8988T (cell line): ENCODE measurements around the gene HMG20A.

Experiments used
- DNase-seq: peaks from one replicate; pipeline ENCODE4 v3.0.0; 2011

HMG20A gene

DNA sequence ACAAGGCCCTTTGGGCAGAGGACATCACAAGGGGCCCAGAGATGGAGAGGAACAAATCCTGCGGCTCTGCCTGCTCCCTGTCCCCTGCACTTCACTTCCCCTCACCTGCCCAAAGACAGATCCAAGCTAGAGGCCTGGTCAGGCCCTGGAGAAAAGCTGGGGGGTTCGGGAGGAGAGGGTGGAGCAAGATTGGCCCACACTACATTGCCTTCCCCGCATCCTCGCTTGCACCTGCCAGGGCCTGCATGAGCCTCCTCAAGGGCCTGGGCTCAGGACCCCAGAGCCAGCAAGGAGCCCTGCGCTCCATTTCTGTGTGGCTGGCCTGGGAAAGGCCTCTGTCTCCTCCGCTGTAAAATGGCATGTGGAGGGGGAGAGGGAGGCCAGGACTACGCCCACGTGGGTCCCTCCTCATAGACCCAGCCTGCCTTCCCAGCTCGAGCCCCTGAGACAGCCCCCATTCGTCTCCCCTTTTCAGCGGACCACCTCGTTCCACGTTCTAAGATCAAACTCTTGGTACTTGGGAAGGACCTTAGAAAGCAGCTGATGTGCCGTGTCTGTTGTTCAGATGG, 106.0 kb downstream of the HMG20A start:
- DNase-seq: no peak

DNA sequence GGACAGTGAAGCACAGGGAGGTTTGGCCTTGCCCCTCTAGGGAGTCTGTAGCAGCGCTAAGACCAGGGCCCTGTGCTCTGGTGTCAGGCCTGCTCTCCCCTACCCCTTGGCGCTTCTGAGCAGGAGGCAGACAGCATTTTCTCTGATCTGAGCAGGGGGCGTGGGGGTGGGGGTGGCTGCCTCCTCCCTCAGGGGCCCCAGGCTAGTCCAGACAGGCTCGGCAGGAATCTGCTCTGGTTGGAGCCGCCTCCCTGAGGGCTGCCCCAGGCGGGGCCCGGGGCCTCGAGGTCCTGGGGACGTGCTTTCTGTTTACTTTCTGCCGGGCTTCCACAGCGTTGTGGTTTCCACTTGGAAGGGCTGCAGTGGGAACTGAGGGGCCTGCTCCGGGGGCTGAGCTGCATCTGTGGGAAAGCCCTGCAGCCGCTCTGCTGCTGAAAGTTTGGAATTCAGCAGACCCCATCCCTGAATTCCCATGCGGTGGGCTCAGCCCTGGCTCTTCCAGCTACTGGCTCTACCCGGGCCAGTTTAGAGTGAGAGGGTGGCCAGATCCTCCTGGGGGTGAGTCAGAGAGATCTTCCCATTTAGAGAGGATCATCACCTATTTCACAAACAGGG, 106.6 kb downstream of the HMG20A start:
- no peak for DNase-seq

DNA sequence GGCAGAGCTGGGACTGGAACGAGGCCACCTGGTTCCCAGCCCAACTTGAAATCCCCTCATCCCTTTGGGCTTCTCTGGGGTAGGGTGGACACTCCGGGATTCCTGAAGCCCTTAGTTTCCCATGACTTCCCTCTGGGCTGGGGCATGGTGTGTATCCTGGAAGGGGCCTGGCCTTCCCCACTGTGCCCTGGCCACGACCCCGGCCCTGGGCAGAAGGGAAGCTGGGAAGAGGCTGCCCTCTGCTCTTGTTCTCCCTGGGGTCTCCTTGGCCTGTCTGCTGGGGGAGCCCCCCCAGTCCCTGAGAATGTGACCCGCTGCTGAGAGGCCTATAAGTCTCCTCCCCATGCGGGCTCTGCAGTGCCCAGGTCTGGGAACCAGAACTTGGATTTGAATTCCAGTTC, 107.1 kb downstream of the HMG20A start:
- no peak for DNase-seq

DNA sequence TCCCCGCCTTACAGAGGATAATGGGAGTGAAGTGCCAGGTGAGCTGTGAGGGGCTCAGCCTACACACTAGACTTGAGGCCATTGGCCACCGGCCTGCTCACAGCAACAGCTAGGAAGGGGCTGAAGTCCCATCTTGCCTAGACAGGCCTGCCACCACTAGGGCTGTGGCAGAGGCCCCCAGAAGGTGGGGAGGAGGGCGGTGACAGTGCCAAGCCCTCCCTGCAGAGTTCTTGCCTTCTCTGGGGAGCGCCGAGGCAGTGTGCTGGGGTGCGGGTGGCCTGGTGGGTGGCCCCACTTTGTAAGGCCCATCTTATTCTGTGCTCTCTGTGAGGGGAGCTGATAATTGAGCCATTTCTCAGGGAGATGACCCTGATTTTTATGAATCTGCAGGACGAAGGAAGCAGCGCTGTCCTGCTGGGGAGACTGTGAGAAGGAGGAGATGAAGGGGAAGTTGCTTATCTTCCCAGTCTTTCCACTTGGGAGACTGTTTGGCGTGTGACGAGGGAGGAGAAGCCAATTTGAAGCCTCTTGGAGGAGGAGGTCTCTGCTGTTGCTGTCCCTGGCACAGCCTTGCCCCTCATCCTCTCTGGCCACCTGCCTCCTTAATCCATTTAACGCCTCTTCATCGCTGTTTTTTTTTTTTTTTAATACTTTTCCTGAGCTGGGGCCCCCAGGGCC, 107.7 kb downstream of the HMG20A start:
- DNase-seq: no peak

DNA sequence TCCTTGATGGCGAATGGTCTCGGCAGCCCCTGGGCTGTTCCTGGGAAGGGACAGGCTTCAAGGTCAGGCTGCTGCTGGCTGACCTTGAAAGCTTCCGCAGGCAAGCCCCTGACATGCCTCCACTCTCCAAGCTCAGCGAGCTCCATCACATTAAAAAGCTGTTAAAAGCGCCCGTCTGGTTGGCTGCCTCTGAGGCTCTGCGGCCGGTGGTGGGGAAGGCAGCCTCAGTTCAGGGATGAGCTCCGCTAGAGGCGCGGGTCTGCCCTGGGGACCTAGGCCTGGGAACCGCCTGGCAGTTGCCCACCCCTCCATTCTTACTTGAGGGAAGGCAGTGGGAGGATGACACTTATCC, 108.3 kb downstream of the HMG20A start:
- DNase-seq: no peak

DNA sequence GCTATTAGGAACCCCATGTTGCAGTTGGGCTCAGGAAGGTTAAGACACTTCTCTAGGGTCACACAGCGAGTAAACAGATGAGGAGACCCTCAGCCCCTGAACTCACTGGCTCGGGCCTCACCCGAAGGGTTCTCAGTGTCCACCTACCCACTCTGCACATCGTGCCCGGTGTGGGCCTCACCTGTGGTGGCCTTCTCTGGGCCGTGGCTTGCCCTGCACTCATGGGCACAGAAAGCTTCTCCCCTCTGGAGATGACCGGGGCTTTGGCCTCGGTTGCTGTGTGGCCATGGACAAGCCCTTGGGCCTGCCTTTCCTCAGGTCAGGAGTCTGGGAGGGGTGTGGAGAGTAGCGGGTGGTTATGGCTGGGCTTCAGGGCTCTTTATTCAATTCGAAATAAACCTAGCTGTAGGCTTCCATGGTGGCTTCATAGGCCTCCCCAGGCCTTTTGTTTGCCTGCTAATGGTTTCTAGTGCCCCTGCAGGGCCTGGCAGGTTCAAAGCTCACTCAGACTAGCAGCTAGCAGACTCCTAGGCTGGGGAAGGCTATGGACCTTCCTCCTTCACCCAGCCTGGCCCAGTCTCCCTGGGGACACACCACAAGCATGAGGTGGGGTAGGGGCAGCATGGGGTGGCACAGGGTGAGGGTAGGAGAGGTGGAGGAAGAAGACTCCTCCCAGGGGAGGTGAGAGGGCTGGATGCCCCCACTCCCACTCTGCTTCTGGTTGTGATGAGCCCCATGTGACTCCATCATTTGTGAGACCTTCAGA, 108.9 kb downstream of the HMG20A start:
- no peak for DNase-seq

DNA sequence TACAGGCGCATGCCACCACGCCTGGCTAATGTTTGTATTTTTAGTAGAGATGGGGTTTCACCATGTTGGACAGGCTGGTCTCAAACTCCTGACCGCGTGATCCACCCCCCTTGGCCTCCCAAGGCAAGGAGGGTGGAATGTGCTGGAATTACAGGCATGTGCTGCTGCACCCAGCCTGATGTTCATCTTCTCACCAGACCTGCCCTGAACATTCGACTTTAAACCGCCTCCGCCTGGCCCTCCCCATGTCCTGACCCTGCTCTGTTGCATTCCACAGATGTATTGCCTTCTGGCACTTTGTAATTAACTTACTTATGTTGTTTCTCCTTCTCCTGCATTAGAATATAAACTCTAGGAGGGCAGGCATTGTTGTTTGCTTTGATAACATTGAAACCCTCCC, 109.9 kb downstream of the HMG20A start:
- no peak for DNase-seq

DNA sequence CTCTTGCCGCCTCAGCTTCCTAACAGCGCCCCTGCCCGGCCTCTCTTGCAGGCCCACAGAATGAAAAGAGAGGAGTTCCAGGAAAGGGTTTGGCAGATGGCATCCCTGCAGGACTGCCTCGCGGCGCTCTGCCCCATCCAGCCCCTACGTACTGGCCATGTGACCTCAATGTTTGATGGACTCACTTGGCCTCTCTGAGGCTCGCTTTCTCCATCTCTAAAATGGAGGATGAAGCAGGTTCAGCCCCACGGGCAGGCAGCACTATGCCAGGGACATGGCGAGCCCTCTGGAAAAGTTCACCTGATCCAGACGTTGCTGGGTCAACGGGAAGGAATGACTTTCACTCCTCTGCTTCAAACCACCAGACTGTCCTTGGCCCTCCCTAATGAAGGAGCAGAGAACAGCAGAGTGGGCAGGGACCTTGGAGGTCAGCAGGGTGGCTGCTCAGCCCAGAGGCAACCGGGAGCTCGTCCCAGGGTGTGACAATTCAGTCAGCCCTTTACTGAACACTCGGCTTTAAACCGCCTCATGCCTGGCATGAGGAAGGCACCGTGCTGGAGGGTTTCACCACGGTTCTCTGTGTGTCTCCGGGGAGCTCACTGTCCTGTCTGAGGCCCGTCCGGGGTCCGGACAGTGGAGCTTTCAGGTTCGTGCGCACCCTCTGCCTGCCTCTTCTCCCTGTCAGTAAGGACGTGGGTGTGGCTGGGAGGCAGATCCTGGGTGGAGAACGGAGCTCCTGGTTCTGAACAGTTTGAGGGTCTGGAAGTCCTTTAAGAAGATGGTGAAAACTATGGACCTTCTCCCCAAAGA, 110.7 kb downstream of the HMG20A start:
- no peak for DNase-seq

DNA sequence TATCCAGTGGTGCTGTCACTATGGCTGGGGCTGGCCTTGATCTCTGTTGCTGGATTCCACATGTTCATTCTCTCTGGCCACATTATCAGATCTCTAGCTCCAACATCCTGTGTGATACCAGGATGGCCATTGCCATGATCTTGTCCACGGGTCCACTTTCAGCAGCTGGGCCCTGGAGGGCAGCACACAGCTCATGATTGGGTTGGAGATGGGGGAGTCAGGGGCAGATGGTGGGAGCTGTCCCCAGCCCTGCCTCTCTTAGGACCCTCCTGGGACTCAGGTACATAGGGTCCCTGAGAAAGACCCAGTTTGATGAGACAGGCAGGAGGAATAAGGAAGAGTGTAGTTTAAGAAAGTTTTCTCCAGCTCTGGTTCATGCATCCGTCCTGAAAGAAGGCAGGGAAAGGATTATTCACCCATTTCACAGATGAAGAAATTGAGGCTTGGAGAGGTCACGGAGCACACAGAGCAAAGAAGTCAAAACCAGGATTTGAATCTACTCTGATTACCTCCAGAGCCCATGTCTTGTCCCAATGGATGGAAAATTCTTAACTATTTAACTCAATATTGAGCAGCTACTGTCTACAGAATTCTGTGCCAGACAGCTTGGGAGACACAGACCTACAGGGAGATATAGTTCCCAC, 111.5 kb downstream of the HMG20A start:
- DNase-seq: no peak

DNA sequence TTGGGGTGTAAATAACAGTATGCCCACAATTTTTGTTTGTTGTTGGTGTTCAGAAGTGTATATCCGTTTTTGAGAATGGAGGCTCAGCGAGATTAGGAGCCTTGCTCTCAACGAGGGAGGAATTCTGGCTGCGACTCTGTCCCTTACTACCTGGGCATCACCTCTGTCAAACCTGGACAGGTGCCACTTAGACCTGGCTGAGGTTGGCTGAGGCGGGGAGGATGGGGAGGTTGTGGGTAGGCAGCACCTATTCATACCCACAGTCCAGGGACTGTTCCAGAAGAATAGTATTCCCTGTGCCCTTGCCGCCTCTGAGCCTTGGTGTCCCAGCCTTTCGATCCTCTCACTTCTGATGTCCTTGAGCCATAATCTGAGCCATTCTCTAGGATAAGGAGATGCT, 112.2 kb downstream of the HMG20A start:
- DNase-seq: no peak

DNA sequence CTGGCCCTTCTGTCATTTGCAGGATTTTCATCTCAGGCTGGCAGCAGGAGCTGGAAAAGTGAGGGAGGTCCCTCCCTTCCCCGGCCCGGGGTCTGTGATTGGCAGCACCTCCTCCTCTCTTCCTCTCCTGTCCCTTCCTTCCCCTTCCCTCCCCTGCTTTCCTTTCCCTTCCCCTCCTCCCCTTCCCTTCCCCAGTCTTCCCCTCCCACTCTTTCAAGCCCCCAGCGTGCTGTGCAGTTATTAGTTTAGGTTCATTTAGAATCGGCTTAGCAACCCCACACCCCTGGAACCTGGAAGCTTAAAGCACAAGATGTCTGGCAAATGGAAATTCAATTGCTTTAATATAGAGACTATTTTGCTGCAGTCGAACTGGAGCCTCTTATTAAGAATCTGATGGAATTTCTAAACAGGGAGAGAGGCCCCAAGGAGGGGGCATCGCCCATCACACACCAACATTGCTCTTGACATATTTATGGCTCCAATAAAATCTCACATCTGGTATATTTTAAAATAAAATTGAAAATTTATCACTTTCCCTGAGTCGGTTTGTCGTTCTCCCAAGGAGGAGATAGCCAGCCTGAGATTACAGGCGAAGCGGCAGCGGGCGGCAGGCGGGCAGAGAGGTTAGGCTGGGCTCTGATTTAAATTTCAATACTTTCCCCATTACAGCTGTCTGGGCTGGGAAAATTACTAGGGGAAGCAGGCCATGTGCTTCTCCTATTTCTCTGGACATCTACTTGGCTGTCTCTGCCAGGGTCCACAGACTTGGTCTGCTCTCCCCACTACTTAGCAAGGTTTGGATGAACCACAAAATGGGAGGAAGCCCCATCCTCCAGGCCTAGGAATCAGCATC, 113.1 kb downstream of the HMG20A start:
- no peak for DNase-seq
